ENCODE data around the gene SLC1A7.

The SLC1A7 gene

GRCh38 chr1:53158900-53159299, 16.5 kb upstream of the SLC1A7 start:
- no peak for DNase-seq

- no peak for DNase-seq
Observed at GRCh38 chr1:53156783-53157182, 14.3 kb upstream of the SLC1A7 start.

GRCh38 chr1:53155945-53156344, 13.5 kb upstream of the SLC1A7 start:
- DNase-seq: no peak

- DNase-seq: no peak
Observed at GRCh38 chr1:53155534-53155933, 13.1 kb upstream of the SLC1A7 start.

DNA sequence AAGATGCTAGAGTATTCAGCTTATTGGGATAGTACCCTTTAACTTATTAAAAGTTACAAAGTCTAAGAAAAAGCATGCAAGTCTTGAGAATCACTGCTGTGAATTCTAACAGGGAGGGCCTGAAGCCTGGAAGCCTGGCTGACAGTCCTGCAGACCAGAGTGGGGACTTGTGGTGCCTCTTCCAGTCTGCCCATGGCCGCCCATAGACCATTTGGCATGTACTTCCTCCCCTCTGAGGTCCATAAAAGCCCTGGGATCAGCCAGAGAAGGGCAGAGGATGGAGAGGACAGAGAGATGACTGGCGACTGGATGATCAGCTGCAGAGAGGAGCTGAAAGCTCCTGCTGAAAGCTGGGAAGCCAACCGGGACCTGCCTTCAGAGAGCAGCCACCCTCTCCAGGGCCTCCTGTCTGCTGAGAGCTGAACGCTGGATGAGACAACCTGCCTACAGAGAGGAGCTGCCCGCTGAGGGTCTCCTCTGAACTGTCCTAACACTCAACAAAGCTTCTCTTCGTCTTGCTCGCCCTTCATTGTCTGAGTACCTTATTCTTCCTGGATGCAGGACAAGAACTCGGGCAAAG, 12.5 kb upstream of the SLC1A7 start:
- no peak for DNase-seq

DNA sequence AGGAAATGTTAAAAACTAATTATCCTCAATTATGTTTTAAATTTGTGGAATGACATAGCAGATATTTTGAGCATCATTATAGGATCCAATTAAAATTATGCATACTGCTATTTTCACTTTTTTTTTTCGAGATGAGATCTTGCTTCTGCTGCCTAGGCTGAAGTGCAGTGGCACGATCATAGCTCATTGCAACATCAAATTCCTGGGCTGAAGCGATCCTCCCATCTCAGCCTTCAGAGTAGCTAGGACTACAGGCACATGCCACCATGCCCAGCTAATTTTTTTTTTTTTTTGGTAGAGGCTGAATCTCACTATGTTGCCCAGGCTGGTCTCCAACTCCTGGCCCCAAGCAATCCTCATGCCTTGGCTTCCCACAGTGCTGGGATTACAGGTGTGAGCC, 11.3 kb upstream of the SLC1A7 start:
- DNase-seq: no peak

DNA sequence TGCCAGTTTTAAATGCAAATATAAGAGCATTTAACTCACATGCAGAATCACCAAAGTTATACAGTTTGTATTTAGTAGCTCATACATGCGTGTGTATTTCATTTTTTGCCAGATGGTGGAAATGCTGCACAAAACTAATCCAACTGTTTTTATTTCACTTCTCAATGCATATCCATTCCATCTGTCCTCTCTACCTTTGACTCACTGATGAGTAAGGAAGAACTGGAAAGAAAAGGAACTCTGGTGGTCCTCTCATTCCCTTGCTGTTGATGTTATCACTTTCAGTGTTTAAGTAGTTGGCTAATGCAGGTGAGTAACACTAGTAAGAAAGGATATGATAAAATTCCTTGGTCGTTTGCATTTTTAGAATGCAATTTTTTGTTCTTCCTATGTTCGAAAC, 5.7 kb upstream of the SLC1A7 start:
- DNase-seq: no peak

GRCh38 chr1:53147174-53147573, 4.7 kb upstream of the SLC1A7 start:
- no peak for DNase-seq

DNA sequence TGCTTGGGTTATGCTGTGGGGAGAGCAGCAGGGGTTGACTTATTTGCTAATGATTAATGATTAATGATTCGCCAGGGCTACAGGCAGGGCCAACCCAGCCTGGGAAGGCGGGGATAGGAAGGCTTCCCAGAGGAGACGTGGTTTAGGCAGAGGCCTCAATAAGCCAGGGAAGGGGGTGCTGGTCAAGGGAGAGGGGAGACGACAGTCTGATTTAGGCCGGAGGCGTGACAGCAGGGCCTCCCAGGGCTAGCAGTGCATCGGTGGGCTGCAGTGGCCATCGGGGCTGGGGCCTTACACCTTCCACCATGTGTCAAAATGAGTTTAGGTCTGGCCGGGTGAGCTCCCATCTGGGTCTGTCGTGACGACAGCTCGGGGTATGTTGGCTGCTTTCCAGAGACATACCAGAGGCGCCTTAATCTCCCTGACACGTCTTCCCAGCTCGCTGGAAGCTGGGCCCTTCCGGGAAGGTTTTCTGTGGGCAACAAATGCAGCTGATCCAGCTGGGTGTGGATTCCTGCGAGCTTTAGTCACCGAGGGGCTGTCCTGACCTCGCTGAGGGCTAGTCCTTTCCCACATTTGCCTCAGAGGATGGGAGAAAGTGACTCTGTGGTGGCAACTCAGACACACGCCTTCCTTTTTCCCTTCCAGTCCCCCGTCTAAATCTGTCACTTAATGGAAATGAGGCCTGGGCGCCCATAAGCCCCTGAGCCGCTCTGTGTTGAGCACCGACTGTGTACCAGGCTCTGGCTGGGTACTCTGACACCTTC, 3.7 kb upstream of the SLC1A7 start:
- DNase-seq: no peak

DNA sequence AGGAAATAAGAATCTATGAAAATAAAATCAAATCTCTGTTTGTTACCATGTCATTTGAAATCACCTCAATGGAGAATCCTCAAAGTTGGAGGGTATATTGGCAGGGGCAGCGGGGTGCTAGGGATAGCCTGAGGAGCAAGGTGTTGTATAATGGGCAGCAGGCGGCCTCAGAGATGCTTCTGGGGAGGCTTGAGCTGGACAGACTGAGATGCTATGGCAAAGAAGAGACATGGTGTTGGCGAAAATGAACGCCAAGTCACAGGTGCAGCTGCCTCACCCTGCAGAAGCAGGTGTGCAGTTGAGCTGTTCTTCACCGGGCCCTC, 3.1 kb upstream of the SLC1A7 start:
- no peak for DNase-seq

- no peak for DNase-seq
Observed at GRCh38 chr1:53145051-53145600, 2.7 kb upstream of the SLC1A7 start.

GRCh38 chr1:53144201-53144600, 1.8 kb upstream of the SLC1A7 start:
- no peak for DNase-seq

DNA sequence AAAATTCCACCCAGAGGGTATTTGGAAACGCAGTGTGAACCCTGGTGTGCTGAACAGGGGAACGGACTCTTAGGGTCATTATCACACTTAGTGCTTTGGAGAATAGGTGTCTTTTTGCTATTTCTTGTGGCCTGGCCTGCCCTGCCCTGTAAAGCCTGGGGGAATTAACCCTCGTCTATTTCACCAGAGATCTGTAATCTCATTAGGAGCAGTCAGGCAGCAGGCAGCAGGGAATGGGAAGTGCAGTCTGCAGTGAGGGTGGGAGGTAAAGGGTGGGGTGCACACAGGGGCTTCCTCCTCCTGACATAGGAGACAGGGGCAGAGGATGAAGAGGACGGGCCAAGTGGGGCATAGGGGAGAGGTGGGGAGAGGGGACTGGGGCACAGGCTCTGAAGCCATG, 1.1 kb upstream of the SLC1A7 start:
- no peak for DNase-seq

DNA sequence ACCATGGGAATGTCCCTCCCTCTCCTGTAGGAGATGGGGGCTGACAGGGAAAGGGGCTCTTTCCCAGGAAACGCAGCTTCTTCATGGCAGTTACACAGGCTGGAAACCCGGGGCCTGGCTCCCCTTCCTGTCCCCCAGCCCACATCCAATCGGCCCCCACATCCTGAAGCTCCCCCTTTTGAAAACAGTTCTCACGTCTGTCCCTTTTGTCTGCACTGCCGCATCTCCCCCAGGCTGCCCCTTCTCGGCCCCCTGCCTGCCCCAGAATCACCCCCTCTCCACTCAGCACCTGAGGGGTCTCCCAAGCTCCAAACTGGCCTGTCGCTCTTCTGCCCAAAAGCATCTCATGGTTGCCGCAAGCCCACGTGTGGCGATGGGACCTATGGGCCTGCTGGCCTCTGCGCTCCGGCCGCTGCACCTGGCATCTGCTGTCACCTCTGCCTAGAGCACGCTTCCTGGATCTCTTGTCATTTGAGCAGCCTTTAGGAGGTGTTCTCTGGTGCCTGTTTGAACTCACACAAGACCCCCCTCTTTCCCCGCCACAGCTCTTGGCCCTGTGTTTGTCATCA, 867 bp downstream of the SLC1A7 start:
- no peak for DNase-seq

DNA sequence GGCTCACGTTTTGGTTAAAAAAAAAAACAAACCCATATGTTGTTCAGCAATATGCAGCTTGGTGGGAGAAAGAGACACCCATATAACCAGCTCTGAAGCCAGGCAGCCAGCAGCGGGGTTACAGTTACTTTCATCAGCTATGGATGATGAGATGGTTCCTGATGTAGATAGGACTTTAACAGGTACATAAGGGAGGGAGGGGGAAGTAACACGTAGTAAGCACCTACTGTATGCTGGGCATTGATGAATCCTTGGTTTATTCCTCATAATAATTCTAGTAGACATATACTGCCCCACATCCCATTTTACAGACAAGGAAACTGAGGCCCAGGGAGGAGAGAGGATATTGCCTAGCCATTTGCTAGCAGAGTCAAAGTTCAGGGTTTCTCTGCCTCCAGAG, 2.0 kb downstream of the SLC1A7 start:
- no peak for DNase-seq

GRCh38 chr1:53139951-53140361, 2.5 kb downstream of the SLC1A7 start:
- DNase-seq: no peak

GRCh38 chr1:53138991-53139884, 3.2 kb downstream of the SLC1A7 start:
- no peak for DNase-seq

- no peak for DNase-seq
Observed at GRCh38 chr1:53137729-53138128, 4.7 kb downstream of the SLC1A7 start.

DNA sequence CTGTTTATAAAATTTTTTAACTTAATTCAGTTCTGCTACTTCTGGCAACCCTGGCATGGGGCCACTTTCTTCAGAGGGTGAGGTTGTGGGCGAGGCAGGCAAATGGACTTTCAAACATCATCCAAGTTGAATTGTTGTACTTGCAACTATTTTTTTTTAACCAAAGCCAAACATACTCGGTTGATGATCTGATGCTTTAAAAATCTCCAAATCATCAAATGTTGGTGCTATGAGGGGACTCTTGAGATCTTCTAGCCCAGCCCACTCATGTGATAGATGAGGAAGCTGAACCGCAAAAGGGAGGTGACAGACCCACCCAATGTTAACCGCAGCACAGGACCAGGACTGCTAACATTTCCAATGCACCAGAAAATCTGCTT, 6.7 kb downstream of the SLC1A7 start:
- no peak for DNase-seq

DNA sequence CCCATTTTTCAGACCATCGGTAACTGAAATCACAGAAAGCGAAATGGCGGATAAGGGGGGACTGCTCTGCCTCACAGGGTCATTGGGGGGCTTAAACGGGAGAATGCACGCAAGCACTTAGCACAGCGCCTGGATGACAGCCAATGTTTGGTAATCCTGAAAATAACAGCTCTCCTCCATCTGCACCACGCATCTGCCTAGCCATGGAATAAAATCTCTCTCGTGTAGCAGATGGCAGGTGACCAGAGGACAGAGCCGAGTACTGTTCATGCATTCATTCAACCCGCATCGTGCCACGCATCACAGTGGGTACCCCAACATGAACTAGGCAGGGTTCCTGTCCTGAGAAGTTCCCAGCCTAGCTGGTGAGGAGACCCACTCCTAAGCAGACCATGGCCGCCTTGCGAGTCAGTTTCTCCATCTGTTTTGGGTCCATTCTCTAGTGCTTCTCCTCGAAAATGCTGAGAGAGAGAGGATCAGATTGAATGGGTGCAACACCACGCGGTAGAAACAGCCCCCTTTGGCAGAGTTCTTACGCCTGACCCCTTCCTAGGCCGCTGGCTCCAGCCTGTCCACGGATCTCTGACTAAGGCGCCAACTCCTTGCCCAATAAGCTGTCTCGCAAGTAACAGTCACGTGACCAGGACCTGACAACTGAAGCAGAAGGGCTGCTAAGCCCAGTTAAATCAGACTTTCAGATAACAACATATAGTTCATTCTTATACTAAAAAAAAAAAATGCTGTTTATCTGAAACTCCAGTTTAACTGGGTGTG, 7.3 kb downstream of the SLC1A7 start:
- no peak for DNase-seq

- DNase-seq: no peak
Observed at GRCh38 chr1:53134042-53134485, 8.4 kb downstream of the SLC1A7 start.

DNA sequence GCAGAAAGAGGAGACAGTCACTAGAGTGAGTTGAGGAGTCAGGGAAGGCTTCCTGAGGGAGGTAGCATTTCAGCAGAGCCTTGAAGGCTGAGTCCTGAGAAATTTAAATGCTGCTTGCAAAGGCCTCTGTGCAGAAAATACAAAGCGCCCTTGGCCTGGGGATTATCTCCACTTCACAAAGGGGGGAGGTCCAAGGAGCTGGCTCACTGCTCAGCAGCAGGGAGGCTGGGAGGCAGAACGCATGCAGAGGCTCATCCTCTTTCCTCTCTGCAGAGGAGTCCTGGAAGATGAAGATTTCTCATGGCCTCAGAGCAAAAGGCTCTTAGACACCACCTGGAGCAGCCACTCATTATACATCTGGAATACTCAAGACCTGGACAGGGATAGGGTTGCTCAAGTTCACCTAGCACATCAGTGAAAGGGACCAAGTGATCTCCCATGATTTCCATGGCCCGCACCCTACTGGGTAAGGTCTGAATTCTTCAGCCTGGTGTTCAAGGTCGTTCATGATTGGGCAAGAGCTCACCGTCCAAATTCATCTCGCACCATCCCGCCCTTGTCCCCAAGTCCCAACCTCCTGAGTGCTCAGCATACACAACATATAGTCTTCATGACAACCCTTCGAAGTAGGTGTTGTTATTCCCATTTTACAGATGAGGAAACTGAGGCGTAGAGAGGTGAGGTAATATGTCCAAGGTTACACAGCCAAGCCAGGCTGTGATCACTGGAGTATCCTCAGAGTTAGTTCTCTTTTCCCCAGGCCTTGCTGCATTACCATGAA, 9.0 kb downstream of the SLC1A7 start:
- no peak for DNase-seq
